ENCODE measurements around the gene CEBPA.

- TF ChIP-seq CTCF (conservative IDR thresholded peaks at IDR 0.05; ENCODE audit: low read length) (no peak), EZH2phosphoT487 (IDR thresholded peaks at IDR 0.05; ENCODE audit: borderline replicate concordance, low read depth, low read length) (no peak)
Measured at GRCh38 chr19:33350538-33351309, 48.4 kb upstream of the CEBPA start.

Measured in OCI-LY7 (cell line).